GM23338 (cell line): ENCODE measurements around the gene UBE2J1. TPM values are rescaled to one million over a fixed set of nuclear protein-coding genes. Genes with fewer than 3 reads are reported as not detected.

ENCODE experiments used
- ATAC-seq: fragments of 200-7000 bp; cut with Tn5 transposase; 3 replicates; pipeline ENCODE4 v1.9.1; 2020
- DNase-seq: peaks from one replicate; pipeline ENCODE4 v3.0.0-alpha.2; 2015; ENCODE audit warnings: low spot score
- H2AFZ ChIP-seq: fragments of 200-600 bp; sonication (generic); 2 replicates; pipeline ENCODE4 v1.8.0; 2016; ENCODE audit warnings: antibody characterized with exemption, mild to moderate bottlenecking, moderate library complexity
- H3F3A ChIP-seq: fragments of 200-600 bp; sonication (generic); replicated peaks from 2 replicates; pipeline ENCODE4 v1.8.0; 2017; ENCODE audit warnings: antibody characterized with exemption, mixed run types, low read depth
- H3K27ac ChIP-seq: fragments of 200-600 bp; sonication (generic); 2 replicates; pipeline ENCODE4 v1.6.1; 2016; ENCODE audit warnings: low read depth
- H3K27me3 ChIP-seq: fragments of 200-600 bp; sonication (generic); 2 replicates; pipeline ENCODE4 v1.8.0; 2016; ENCODE audit warnings: mild to moderate bottlenecking, mixed run types, moderate library complexity; ENCODE audit not compliant: insufficient read depth
- H3K36me3 ChIP-seq: fragments of 200-600 bp; sonication (generic); 2 replicates; pipeline ENCODE4 v1.8.0; 2016; ENCODE audit warnings: mild to moderate bottlenecking; ENCODE audit not compliant: insufficient read depth
- H3K4me1 ChIP-seq: fragments of 200-600 bp; sonication (generic); 2 replicates; pipeline ENCODE4 v1.8.0; 2016; ENCODE audit warnings: mild to moderate bottlenecking, moderate library complexity; ENCODE audit not compliant: insufficient read depth
- H3K4me2 ChIP-seq: fragments of 200-600 bp; sonication (generic); 2 replicates; pipeline ENCODE4 v1.7.1; 2017; ENCODE audit warnings: mixed run types
- H3K4me3 ChIP-seq: fragments of 200-600 bp; sonication (generic); 2 replicates; pipeline ENCODE4 v1.6.1; 2016; ENCODE audit warnings: mixed run types
- H3K79me2 ChIP-seq: fragments of 200-600 bp; sonication (generic); replicated peaks from 2 replicates; pipeline ENCODE4 v1.8.0; 2017; ENCODE audit warnings: mild to moderate bottlenecking; ENCODE audit not compliant: insufficient read depth
- H3K9me2 ChIP-seq: fragments of 200-600 bp; sonication (generic); 2 replicates; pipeline ENCODE4 v1.8.0; 2017; ENCODE audit not compliant: insufficient read depth
- H4K20me1 ChIP-seq: fragments of 200-600 bp; sonication (generic); replicated peaks from 2 replicates; pipeline ENCODE4 v1.8.0; 2017; ENCODE audit warnings: mild to moderate bottlenecking; ENCODE audit not compliant: insufficient read depth
- H3K27ac Mint-ChIP-seq: 2 replicates; pipeline ENCODE4 v1.8.0; 2020; ENCODE audit warnings: inconsistent platforms, mild to moderate bottlenecking, moderate library complexity, mixed read lengths
- H3K27me3 Mint-ChIP-seq: 3 replicates; pipeline ENCODE4 v1.8.0; 2022; ENCODE audit warnings: low read depth, mild to moderate bottlenecking, moderate library complexity, mixed read lengths, inconsistent platforms; ENCODE audit not compliant: insufficient read depth, poor library complexity
- H3K36me3 Mint-ChIP-seq: 3 replicates; pipeline ENCODE4 v1.8.0; 2021; ENCODE audit warnings: low read depth, mild to moderate bottlenecking, inconsistent platforms, moderate library complexity, mixed read lengths
- H3K4me1 Mint-ChIP-seq: 3 replicates; pipeline ENCODE4 v1.8.0; 2020; ENCODE audit warnings: mild to moderate bottlenecking, inconsistent platforms, mixed read lengths
- H3K4me3 Mint-ChIP-seq: 3 replicates; pipeline ENCODE4 v1.8.0; 2021; ENCODE audit warnings: moderate library complexity, mild to moderate bottlenecking, inconsistent platforms, mixed read lengths
- H3K9me3 Mint-ChIP-seq: 3 replicates; pipeline ENCODE4 v1.8.0; 2020; ENCODE audit warnings: moderate library complexity, mild to moderate bottlenecking, inconsistent platforms, mixed read lengths
- EZH2 ChIP-seq: fragments of 200-600 bp; sonication (generic); IDR thresholded peaks from one replicate; pipeline ENCODE4 v1.8.0; 2017; ENCODE audit warnings: antibody characterized with exemption, mild to moderate bottlenecking, low read depth; ENCODE audit not compliant: unreplicated experiment
- JUNB ChIP-seq: IDR thresholded peaks from one replicate; pipeline ENCODE4 v1.6.1; 2016; ENCODE audit warnings: antibody characterized with exemption; ENCODE audit not compliant: unreplicated experiment
- POLR2AphosphoS5 ChIP-seq: IDR thresholded peaks from 2 replicates; pipeline ENCODE4 v1.6.1; 2016; ENCODE audit warnings: antibody characterized with exemption, low read depth
- STAT1 ChIP-seq: IDR thresholded peaks from one replicate; pipeline ENCODE4 v1.6.1; 2016; ENCODE audit warnings: antibody characterized with exemption; ENCODE audit not compliant: unreplicated experiment
- polyA plus RNA-seq: library from polyadenylated mRNA; unstranded; fragments of >200 nt; fragmentation: Nextera tagmentation; extraction: Ambion mirVana; gene quantifications from 2 replicates; pipeline ENCODE4 v1.2.1, GENCODE V29; 2016
- total RNA-seq: library from RNA; depleted of rRNA; stranded (reverse); fragments of >200 nt; shearing (Covaris generic); gene quantifications from 2 replicates; pipeline ENCODE4 v1.2.3, GENCODE V29; 2014
- TF ChIP-seq, protein P1 (sequence below): fragments of 250-450 bp; sonication (Bioruptor Pico); IDR thresholded peaks from 2 replicates; pipeline ENCODE4 v1.5.0; 2020; ENCODE audit warnings: mild to moderate bottlenecking, moderate library complexity
- TF ChIP-seq, protein P2 (sequence below): IDR thresholded peaks from one replicate; pipeline ENCODE4 v1.6.1; 2018; ENCODE audit warnings: antibody characterized with exemption; ENCODE audit not compliant: unreplicated experiment
- TF ChIP-seq, protein P3 (sequence below), 2 experiments: fragments of 200-600 bp in 1 of 2; sonication (generic) in 1 of 2; conservative IDR thresholded peaks; 2 replicates each; pipeline versions ENCODE4 v1.5.1 to v1.6.1; 2016 to 2017; ENCODE audit warnings: antibody characterized with exemption in 2 of 2, low read depth in 2 of 2, mild to moderate bottlenecking in 2 of 2, moderate library complexity in 1 of 2

Gene UBE2J1
- total and polyA plus RNA-seq, 2 experiments from 2014 or later = 7.5 to 13.1 TPM

DNA sequence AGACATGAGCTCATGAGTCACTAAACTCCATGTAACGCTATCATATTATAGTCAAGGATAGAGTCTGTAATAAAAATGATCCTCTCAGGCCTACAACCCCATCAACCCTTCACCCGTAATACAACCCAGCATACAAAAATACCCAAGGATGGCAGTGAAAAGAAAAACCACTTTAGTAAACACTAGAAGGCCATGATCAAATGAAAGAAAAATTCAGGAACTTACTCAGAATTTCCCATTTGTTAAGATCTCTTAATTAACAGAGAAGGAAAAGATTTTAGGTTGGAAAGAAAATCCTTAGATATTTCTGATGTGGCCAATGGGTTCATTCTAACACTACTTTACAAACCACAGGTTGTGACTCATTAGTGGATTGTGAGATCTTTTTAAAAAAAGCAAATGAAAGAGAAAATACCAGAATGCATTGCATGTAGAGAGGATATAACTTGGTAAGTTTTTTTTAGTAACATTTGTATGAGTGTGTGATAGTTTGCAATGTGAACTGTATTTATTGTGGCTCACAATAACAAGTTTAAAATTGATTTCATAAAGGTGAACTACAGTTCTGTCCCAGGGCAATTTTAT lies 8.0 kb upstream of the UBE2J1 start (continued):
- TF ChIP-seq, protein P1, sequence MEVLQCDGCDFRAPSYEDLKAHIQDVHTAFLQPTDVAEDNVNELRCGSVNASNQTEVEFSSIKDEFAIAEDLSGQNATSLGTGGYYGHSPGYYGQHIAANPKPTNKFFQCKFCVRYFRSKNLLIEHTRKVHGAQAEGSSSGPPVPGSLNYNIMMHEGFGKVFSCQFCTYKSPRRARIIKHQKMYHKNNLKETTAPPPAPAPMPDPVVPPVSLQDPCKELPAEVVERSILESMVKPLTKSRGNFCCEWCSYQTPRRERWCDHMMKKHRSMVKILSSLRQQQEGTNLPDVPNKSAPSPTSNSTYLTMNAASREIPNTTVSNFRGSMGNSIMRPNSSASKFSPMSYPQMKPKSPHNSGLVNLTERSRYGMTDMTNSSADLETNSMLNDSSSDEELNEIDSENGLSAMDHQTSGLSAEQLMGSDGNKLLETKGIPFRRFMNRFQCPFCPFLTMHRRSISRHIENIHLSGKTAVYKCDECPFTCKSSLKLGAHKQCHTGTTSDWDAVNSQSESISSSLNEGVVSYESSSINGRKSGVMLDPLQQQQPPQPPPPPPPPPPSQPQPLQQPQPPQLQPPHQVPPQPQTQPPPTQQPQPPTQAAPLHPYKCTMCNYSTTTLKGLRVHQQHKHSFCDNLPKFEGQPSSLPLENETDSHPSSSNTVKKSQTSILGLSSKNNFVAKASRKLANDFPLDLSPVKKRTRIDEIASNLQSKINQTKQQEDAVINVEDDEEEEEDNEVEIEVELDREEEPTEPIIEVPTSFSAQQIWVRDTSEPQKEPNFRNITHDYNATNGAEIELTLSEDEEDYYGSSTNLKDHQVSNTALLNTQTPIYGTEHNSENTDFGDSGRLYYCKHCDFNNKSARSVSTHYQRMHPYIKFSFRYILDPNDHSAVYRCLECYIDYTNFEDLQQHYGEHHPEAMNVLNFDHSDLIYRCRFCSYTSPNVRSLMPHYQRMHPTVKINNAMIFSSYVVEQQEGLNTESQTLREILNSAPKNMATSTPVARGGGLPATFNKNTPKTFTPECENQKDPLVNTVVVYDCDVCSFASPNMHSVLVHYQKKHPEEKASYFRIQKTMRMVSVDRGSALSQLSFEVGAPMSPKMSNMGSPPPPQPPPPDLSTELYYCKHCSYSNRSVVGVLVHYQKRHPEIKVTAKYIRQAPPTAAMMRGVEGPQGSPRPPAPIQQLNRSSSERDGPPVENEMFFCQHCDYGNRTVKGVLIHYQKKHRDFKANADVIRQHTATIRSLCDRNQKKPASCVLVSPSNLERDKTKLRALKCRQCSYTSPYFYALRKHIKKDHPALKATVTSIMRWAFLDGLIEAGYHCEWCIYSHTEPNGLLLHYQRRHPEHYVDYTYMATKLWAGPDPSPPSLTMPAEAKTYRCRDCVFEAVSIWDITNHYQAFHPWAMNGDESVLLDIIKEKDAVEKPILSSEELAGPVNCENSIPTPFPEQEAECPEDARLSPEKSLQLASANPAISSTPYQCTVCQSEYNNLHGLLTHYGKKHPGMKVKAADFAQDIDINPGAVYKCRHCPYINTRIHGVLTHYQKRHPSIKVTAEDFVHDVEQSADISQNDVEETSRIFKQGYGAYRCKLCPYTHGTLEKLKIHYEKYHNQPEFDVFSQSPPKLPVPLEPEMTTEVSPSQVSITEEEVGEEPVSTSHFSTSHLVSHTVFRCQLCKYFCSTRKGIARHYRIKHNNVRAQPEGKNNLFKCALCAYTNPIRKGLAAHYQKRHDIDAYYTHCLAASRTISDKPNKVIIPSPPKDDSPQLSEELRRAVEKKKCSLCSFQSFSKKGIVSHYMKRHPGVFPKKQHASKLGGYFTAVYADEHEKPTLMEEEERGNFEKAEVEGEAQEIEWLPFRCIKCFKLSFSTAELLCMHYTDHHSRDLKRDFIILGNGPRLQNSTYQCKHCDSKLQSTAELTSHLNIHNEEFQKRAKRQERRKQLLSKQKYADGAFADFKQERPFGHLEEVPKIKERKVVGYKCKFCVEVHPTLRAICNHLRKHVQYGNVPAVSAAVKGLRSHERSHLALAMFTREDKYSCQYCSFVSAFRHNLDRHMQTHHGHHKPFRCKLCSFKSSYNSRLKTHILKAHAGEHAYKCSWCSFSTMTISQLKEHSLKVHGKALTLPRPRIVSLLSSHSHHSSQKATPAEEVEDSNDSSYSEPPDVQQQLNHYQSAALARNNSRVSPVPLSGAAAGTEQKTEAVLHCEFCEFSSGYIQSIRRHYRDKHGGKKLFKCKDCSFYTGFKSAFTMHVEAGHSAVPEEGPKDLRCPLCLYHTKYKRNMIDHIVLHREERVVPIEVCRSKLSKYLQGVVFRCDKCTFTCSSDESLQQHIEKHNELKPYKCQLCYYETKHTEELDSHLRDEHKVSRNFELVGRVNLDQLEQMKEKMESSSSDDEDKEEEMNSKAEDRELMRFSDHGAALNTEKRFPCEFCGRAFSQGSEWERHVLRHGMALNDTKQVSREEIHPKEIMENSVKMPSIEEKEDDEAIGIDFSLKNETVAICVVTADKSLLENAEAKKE (CRISPR knock-in tag) = no peak
- no peak for TF ChIP-seq POLR2AphosphoS5
- TF ChIP-seq STAT1 = no peak

DNA sequence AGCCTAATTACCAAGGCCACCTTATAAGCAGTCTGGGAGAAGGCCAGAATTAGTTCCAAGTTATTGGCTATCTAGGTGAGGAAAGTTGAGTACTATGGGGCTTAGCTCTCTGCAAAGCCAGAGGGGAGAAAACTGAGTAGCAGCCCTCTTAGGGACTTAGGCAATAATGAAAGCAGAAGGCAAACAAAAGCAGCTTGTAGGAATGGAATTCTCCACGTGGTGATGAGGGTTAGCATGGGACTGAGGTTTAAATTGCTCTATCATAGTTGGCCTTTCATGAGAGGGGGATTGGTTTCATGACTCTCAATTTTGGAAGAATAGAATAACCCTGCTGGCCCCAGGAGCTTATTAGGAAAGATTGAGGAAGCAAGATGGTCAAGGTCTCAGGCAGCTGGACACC lies 7.0 kb upstream of the UBE2J1 start:
- Histone ChIP-seq H3K27ac (no peak overlapping the region), H3K4me1 (0 out of 2 replicates have a peak, but pooled peaks cover 4% of the 10 kb centered on the region), H4K20me1 (no peaks in the 10 kb centered on the region), H3K4me2 (no peak overlapping the region), H3F3A (no peaks in the 10 kb centered on the region; the same call in 1 of the 2 replicates), H3K9me2 (no peaks in the 10 kb centered on the region), H2AFZ (no peak overlapping the region), H3K79me2 (no peaks in the 10 kb centered on the region), H3K27me3 (0 out of 2 replicates have a peak, but pooled peaks cover 3% of the 10 kb centered on the region), H3K36me3 (no peaks in the 10 kb centered on the region), H3K4me3 (no peak overlapping the region)
- DNase-seq (peak; percentile 13), ATAC-seq (peak; percentile 77)
- H3K36me3 Mint-ChIP-seq = no peaks in the 10 kb centered on the region
- H3K27ac Mint-ChIP-seq = no peak overlapping the region
- no peaks in the 10 kb centered on the region for H3K9me3 Mint-ChIP-seq
- H3K4me1 Mint-ChIP-seq = peaks cover 4% of the 10 kb centered on the region; the same call in 2 of the 3 replicates
- no peak overlapping the region for H3K4me3 Mint-ChIP-seq
- no peaks in the 10 kb centered on the region for H3K27me3 Mint-ChIP-seq
- TF ChIP-seq, protein P2, sequence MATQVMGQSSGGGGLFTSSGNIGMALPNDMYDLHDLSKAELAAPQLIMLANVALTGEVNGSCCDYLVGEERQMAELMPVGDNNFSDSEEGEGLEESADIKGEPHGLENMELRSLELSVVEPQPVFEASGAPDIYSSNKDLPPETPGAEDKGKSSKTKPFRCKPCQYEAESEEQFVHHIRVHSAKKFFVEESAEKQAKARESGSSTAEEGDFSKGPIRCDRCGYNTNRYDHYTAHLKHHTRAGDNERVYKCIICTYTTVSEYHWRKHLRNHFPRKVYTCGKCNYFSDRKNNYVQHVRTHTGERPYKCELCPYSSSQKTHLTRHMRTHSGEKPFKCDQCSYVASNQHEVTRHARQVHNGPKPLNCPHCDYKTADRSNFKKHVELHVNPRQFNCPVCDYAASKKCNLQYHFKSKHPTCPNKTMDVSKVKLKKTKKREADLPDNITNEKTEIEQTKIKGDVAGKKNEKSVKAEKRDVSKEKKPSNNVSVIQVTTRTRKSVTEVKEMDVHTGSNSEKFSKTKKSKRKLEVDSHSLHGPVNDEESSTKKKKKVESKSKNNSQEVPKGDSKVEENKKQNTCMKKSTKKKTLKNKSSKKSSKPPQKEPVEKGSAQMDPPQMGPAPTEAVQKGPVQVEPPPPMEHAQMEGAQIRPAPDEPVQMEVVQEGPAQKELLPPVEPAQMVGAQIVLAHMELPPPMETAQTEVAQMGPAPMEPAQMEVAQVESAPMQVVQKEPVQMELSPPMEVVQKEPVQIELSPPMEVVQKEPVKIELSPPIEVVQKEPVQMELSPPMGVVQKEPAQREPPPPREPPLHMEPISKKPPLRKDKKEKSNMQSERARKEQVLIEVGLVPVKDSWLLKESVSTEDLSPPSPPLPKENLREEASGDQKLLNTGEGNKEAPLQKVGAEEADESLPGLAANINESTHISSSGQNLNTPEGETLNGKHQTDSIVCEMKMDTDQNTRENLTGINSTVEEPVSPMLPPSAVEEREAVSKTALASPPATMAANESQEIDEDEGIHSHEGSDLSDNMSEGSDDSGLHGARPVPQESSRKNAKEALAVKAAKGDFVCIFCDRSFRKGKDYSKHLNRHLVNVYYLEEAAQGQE = no peak
- TF ChIP-seq POLR2AphosphoS5 = no peak
- TF ChIP-seq EZH2 = no peak
- no peak for TF ChIP-seq JUNB
- TF ChIP-seq, protein P3, sequence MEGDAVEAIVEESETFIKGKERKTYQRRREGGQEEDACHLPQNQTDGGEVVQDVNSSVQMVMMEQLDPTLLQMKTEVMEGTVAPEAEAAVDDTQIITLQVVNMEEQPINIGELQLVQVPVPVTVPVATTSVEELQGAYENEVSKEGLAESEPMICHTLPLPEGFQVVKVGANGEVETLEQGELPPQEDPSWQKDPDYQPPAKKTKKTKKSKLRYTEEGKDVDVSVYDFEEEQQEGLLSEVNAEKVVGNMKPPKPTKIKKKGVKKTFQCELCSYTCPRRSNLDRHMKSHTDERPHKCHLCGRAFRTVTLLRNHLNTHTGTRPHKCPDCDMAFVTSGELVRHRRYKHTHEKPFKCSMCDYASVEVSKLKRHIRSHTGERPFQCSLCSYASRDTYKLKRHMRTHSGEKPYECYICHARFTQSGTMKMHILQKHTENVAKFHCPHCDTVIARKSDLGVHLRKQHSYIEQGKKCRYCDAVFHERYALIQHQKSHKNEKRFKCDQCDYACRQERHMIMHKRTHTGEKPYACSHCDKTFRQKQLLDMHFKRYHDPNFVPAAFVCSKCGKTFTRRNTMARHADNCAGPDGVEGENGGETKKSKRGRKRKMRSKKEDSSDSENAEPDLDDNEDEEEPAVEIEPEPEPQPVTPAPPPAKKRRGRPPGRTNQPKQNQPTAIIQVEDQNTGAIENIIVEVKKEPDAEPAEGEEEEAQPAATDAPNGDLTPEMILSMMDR (conservative IDR thresholded peaks at IDR 0.05; ENCODE audit: low read depth in 2 of 2) = no peak
